HepG2 (cell line): ENCODE measurements around the gene YWHAQ. TPM values are rescaled to one million over a fixed set of nuclear protein-coding genes. Genes with fewer than 3 reads are reported as not detected.

Experiments used
- ARID2 ChIP-seq: sonication (generic); formaldehyde crosslinking; IDR thresholded peaks from 2 replicates; pipeline ENCODE4 v1.8.1; 2022; ENCODE audit warnings: mild to moderate bottlenecking, missing genetic modification reagents, borderline replicate concordance
- CBX1 ChIP-seq: IDR thresholded peaks from one replicate; pipeline ENCODE4 v1.6.1; 2016; ENCODE audit warnings: antibody characterized with exemption, low read depth
- DNMT3B ChIP-seq: conservative IDR thresholded peaks from 2 replicates; pipeline ENCODE4 v1.6.1; 2016; ENCODE audit warnings: missing biosample characterization, control low read depth
- KLF13 ChIP-seq: sonication (generic); formaldehyde crosslinking; IDR thresholded peaks from 2 replicates; pipeline ENCODE4 v1.4.0; 2020; ENCODE audit warnings: mild to moderate bottlenecking, missing genetic modification reagents
- MAZ ChIP-seq, 2 experiments: sonication (generic) in 1 of 2; formaldehyde crosslinking in 1 of 2; IDR thresholded peaks; 2 replicates each; pipeline versions ENCODE4 v1.5.0 to v1.6.1; 2012 to 2020; ENCODE audit warnings: low read depth in 2 of 2, mild to moderate bottlenecking in 2 of 2, borderline replicate concordance in 1 of 2, improper control_type of control experiment in 1 of 2, low read length in 1 of 2, missing genetic modification reagents in 1 of 2, moderate library complexity in 1 of 2
- MTA3 ChIP-seq: sonication (generic); formaldehyde crosslinking; IDR thresholded peaks from 2 replicates; pipeline ENCODE4 v1.4.0; 2020; ENCODE audit warnings: missing genetic modification reagents
- NCOA5 ChIP-seq: sonication (generic); formaldehyde crosslinking; IDR thresholded peaks from 2 replicates; pipeline ENCODE4 v1.4.0; 2020; ENCODE audit warnings: missing genetic modification reagents
- SMAD9 ChIP-seq: sonication (generic); formaldehyde crosslinking; IDR thresholded peaks from 2 replicates; pipeline ENCODE4 v1.5.1; 2020; ENCODE audit warnings: mild to moderate bottlenecking, missing genetic modification reagents
- TBP ChIP-seq: sonication (generic); formaldehyde crosslinking; IDR thresholded peaks from 2 replicates; pipeline ENCODE4 v1.5.0; 2020; ENCODE audit warnings: missing genetic modification reagents
- TP53 ChIP-seq: sonication (generic); formaldehyde crosslinking; conservative IDR thresholded peaks from 2 replicates; pipeline ENCODE4 v1.4.0; 2020; ENCODE audit warnings: missing genetic modification reagents
- U2AF1 ChIP-seq: fragments of 200-400 bp; formaldehyde crosslinking; optimal IDR thresholded peaks from 2 replicates; pipeline ENCODE3; 2017; ENCODE audit warnings: mild to moderate bottlenecking, low read depth, low read length
- XRCC5 ChIP-seq: fragments of 200-400 bp; formaldehyde crosslinking; optimal IDR thresholded peaks from 2 replicates; pipeline ENCODE3; 2017; ENCODE audit warnings: mild to moderate bottlenecking, low read length
- ZBTB42 ChIP-seq: sonication (generic); formaldehyde crosslinking; IDR thresholded peaks from 2 replicates; pipeline ENCODE4 v1.5.0; 2020; ENCODE audit warnings: mild to moderate bottlenecking, missing genetic modification reagents
- ZMYM2 ChIP-seq: sonication (generic); formaldehyde crosslinking; IDR thresholded peaks from 2 replicates; pipeline ENCODE4 v1.8.0; 2022; ENCODE audit warnings: mild to moderate bottlenecking, missing genetic modification reagents
- ZNF263 ChIP-seq: sonication (generic); formaldehyde crosslinking; IDR thresholded peaks from 2 replicates; pipeline ENCODE4 v1.4.0; 2020; ENCODE audit warnings: missing genetic modification reagents
- ZNF34 ChIP-seq: sonication (generic); formaldehyde crosslinking; IDR thresholded peaks from 2 replicates; pipeline ENCODE4 v1.4.0; 2020; ENCODE audit warnings: mild to moderate bottlenecking, missing genetic modification reagents, borderline replicate concordance
- ZNF562 ChIP-seq: sonication (generic); formaldehyde crosslinking; IDR thresholded peaks from 2 replicates; pipeline ENCODE4 v1.8.0; 2022; ENCODE audit warnings: missing genetic modification reagents, borderline replicate concordance
- ZNF792 ChIP-seq: IDR thresholded peaks from 2 replicates; pipeline ENCODE4 v1.6.1; 2016
- polyA plus RNA-seq, 8 experiments: library from polyadenylated mRNA; depleted of rRNA in 3 of 8; stranded (reverse) in 7 of 8; unstranded in 1 of 8; fragments of >200 nt; fragmentation: Illumina TruSeq in 4 of 8; extraction: Trizol in 4 of 8; gene quantifications; 2 replicates each; pipeline versions ENCODE4 v1.2.1 to v1.2.3, GENCODE V29; 2011 to 2016; ENCODE audit warnings: low read depth in 4 of 8, missing spikeins in 1 of 8, mixed read lengths in 1 of 8; ENCODE audit not compliant: insufficient read depth in 1 of 8
- total RNA-seq, 5 experiments: library from RNA; depleted of rRNA; stranded (reverse); fragments of >200 nt; fragmentation: Illumina TruSeq; extraction: Trizol; gene quantifications; 2 replicates each; pipeline ENCODE4 v1.2.3, GENCODE V29; 2016; ENCODE audit warnings: low read depth in 1 of 5
- TF ChIP-seq, protein P1 (sequence below): IDR thresholded peaks from 2 replicates; pipeline ENCODE4 v1.6.1; 2012; ENCODE audit warnings: low read length, improper control_type of control experiment
- TF ChIP-seq, protein P2 (sequence below): sonication (generic); formaldehyde crosslinking; IDR thresholded peaks from 2 replicates; pipeline ENCODE4 v1.8.0; 2022; ENCODE audit warnings: mild to moderate bottlenecking, missing genetic modification reagents, borderline replicate concordance
- TF ChIP-seq, protein P3 (sequence below): sonication (generic); formaldehyde crosslinking; IDR thresholded peaks from 2 replicates; pipeline ENCODE4 v1.4.0; 2020; ENCODE audit warnings: missing genetic modification reagents, borderline replicate concordance
- TF ChIP-seq, protein P4 (sequence below): sonication (generic); formaldehyde crosslinking; IDR thresholded peaks from 2 replicates; pipeline ENCODE4 v1.9.0; 2021; ENCODE audit warnings: missing genetic modification reagents, mild to moderate bottlenecking, borderline replicate concordance

YWHAQ gene
- total and polyA plus RNA-seq, 2 of the 13 experiments (the other 11 are each of a cell fraction or from before 2014, with no cell fraction given) = 160 to 304 TPM

DNA sequence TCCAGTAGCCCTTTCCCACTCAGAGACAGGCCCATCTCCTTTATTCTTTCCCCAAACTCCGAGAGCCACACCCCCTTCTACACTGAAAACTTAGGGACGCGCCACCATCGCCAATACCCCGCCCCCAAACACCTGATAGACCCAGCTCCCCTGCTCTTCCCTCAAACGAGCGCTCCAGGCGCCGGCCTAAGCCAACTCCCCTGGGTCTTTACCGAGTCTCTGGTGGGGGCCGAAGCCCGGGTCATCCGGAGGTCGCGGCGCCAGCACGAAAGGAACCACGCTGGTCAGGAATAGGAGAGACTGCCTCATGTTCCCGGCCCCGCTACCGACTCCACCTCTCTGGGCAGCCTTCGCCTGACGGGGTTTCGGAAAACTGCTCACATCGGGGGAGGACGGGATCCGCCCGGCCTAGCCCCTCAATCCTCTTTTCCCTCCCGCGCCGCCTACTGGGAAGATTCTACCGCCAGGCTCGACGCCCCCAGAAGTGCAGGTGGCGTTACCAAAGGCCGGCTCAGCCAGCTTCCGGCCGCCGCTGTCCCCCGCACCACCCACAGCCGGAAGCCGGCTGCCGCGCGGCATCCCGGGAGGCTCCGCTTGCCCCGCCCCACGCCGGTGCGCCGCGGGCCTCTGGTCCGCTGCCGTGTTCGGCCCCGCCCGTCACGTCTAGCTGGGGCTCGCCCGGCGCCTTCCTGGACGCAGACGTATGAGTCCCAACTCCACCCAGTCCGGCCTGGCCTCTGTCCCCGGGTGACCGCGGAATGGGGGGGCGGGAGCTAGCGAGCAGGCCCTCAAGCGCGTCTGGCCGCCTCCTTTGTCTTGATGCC lies 75.3 kb downstream of the YWHAQ start, which contains the start of gene ADAM17 (continued):
- 0 out of 2 replicates have a peak, but pooled peaks have one; percentile 19 for TF ChIP-seq TP53 (CRISPR knock-in tag)
- TF ChIP-seq, protein P1, sequence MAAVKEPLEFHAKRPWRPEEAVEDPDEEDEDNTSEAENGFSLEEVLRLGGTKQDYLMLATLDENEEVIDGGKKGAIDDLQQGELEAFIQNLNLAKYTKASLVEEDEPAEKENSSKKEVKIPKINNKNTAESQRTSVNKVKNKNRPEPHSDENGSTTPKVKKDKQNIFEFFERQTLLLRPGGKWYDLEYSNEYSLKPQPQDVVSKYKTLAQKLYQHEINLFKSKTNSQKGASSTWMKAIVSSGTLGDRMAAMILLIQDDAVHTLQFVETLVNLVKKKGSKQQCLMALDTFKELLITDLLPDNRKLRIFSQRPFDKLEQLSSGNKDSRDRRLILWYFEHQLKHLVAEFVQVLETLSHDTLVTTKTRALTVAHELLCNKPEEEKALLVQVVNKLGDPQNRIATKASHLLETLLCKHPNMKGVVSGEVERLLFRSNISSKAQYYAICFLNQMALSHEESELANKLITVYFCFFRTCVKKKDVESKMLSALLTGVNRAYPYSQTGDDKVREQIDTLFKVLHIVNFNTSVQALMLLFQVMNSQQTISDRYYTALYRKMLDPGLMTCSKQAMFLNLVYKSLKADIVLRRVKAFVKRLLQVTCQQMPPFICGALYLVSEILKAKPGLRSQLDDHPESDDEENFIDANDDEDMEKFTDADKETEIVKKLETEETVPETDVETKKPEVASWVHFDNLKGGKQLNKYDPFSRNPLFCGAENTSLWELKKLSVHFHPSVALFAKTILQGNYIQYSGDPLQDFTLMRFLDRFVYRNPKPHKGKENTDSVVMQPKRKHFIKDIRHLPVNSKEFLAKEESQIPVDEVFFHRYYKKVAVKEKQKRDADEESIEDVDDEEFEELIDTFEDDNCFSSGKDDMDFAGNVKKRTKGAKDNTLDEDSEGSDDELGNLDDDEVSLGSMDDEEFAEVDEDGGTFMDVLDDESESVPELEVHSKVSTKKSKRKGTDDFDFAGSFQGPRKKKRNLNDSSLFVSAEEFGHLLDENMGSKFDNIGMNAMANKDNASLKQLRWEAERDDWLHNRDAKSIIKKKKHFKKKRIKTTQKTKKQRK = no peak
- TF ChIP-seq U2AF1 = peak; percentile 91
- TF ChIP-seq, protein P2, sequence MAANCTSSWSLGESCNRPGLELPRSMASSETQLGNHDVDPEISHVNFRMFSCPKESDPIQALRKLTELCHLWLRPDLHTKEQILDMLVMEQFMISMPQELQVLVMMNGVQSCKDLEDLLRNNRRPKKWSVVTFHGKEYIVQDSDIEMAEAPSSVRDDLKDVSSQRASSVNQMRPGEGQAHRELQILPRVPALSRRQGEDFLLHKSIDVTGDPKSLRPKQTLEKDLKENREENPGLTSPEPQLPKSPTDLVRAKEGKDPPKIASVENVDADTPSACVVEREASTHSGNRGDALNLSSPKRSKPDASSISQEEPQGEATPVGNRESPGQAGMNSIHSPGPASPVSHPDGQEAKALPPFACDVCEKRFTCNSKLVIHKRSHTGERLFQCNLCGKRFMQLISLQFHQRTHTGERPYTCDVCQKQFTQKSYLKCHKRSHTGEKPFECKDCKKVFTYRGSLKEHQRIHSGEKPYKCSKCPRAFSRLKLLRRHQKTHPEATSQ (CRISPR knock-in tag) = no peak
- TF ChIP-seq ZNF263 (CRISPR knock-in tag) = peak; percentile 57; the same call in 1 of the 2 replicates
- TF ChIP-seq XRCC5 = peak; percentile 90
- no peak for TF ChIP-seq ZNF562 (CRISPR knock-in tag)
- TF ChIP-seq NCOA5 (CRISPR knock-in tag) = no peak
- TF ChIP-seq, protein P3, sequence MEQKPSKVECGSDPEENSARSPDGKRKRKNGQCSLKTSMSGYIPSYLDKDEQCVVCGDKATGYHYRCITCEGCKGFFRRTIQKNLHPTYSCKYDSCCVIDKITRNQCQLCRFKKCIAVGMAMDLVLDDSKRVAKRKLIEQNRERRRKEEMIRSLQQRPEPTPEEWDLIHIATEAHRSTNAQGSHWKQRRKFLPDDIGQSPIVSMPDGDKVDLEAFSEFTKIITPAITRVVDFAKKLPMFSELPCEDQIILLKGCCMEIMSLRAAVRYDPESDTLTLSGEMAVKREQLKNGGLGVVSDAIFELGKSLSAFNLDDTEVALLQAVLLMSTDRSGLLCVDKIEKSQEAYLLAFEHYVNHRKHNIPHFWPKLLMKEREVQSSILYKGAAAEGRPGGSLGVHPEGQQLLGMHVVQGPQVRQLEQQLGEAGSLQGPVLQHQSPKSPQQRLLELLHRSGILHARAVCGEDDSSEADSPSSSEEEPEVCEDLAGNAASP (CRISPR knock-in tag) = peak; percentile 99
- no peak for TF ChIP-seq KLF13 (CRISPR knock-in tag)
- TF ChIP-seq ZMYM2 (CRISPR knock-in tag) = peak; percentile 15; the same call in 1 of the 2 replicates
- no peak for TF ChIP-seq ZNF792 (CRISPR knock-in tag)
- TF ChIP-seq SMAD9 (CRISPR knock-in tag) = 0 out of 2 replicates have a peak, but pooled peaks have one; percentile 33
- peak; percentile 95 for TF ChIP-seq MAZ (IDR thresholded peaks at IDR 0.05; ENCODE audit: borderline replicate concordance, low read depth, low read length)
- TF ChIP-seq MAZ (CRISPR knock-in tag; IDR thresholded peaks at IDR 0.05; ENCODE audit: low read depth) = peak; percentile 99
- peak; percentile 93; the same call in 1 of the 2 replicates for TF ChIP-seq ARID2
- TF ChIP-seq TBP (CRISPR knock-in tag) = peak; percentile 77; the same call in 1 of the 2 replicates
- peak; percentile 87 for TF ChIP-seq CBX1
- TF ChIP-seq MTA3 (CRISPR knock-in tag) = no peak
- TF ChIP-seq ZBTB42 (CRISPR knock-in tag) = no peak
- TF ChIP-seq DNMT3B (CRISPR knock-in tag) = peak; percentile 66; the same call in 1 of the 2 replicates
- TF ChIP-seq ZNF34 (CRISPR knock-in tag) = peak; percentile 62; the same call in 1 of the 2 replicates
- TF ChIP-seq, protein P4, sequence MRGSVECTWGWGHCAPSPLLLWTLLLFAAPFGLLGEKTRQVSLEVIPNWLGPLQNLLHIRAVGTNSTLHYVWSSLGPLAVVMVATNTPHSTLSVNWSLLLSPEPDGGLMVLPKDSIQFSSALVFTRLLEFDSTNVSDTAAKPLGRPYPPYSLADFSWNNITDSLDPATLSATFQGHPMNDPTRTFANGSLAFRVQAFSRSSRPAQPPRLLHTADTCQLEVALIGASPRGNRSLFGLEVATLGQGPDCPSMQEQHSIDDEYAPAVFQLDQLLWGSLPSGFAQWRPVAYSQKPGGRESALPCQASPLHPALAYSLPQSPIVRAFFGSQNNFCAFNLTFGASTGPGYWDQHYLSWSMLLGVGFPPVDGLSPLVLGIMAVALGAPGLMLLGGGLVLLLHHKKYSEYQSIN (CRISPR knock-in tag) = 0 out of 2 replicates have a peak, but pooled peaks have one; percentile 75
